ENCODE data around the gene VPS35L.
A peak's percentile ranks its signal among the peaks of the same experiment; 100 is the strongest.

The VPS35L gene

DNA sequence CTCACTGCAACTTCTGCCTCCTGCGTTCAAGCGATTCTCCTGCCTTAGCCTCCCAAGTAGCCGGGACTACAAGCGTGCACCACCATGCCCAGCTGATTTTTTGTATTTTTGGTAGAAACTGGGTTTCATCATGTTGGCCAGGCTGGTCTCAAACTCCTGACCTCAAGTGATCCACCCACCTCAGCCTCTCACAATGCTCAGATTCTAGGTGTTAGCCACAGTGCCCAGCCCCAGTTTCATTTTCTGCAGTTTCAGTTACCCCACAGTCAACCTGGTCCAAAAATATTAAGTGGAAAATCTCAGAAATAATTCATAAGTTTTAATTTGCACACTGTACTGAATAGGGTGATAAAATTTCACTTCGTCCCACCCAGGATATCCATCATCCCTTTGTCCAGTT lies 133.8 kb downstream of the VPS35L start:
- TF ChIP-seq, protein P1, sequence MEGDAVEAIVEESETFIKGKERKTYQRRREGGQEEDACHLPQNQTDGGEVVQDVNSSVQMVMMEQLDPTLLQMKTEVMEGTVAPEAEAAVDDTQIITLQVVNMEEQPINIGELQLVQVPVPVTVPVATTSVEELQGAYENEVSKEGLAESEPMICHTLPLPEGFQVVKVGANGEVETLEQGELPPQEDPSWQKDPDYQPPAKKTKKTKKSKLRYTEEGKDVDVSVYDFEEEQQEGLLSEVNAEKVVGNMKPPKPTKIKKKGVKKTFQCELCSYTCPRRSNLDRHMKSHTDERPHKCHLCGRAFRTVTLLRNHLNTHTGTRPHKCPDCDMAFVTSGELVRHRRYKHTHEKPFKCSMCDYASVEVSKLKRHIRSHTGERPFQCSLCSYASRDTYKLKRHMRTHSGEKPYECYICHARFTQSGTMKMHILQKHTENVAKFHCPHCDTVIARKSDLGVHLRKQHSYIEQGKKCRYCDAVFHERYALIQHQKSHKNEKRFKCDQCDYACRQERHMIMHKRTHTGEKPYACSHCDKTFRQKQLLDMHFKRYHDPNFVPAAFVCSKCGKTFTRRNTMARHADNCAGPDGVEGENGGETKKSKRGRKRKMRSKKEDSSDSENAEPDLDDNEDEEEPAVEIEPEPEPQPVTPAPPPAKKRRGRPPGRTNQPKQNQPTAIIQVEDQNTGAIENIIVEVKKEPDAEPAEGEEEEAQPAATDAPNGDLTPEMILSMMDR (IDR thresholded peaks at IDR 0.05; ENCODE audit: low read depth, low read length, missing control alignments): no peak
- Histone ChIP-seq H3K27ac (no peak overlapping the region), H3K27me3 (replicated peaks) (no peaks in the 10 kb centered on the region), H3K4me3 (ENCODE audit: low read depth, low read length) (no peak overlapping the region), H3K36me3 (replicated peaks) (peaks cover 17% of the 10 kb centered on the region)
- in situ Hi-C loops (cut with HindIII; ENCODE audit: low pct_ligation_motif_present, low sequenced_read_pairs): no loop called here
- no peak for DNase-seq

DNA sequence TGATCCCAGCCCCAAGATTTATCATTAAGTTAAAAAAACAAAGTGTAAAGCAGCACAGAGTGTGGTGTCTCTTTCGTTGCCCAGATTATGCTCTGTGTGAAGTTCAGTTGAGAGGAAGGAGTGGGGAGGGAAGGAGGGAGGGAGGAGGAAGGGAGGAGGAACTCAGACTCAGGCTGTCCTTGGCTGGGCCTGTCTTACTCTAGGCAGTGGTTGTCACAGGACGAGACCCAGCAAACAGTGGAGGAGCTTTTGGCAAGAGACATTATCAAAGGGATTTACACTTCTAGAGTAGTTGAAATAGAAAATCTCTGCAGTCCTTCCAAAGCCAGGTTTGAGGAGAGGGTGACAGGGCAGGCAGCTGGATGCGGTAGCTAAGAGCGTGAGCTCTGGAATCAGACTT lies 134.7 kb downstream of the VPS35L start:
- H3K27ac ChIP-seq: no peak overlapping the region
- DNase-seq: no peak
- no peaks in the 10 kb centered on the region for H3K27me3 ChIP-seq (replicated peaks)
- H3K36me3 ChIP-seq (replicated peaks): peaks cover 15% of the 10 kb centered on the region
- TF ChIP-seq, protein P1 (IDR thresholded peaks at IDR 0.05; ENCODE audit: low read depth, low read length, missing control alignments): no peak
- no peak overlapping the region for H3K4me3 ChIP-seq (ENCODE audit: low read depth, low read length)
- in situ Hi-C loops (cut with HindIII; ENCODE audit: low pct_ligation_motif_present, low sequenced_read_pairs): no loop called here

DNA sequence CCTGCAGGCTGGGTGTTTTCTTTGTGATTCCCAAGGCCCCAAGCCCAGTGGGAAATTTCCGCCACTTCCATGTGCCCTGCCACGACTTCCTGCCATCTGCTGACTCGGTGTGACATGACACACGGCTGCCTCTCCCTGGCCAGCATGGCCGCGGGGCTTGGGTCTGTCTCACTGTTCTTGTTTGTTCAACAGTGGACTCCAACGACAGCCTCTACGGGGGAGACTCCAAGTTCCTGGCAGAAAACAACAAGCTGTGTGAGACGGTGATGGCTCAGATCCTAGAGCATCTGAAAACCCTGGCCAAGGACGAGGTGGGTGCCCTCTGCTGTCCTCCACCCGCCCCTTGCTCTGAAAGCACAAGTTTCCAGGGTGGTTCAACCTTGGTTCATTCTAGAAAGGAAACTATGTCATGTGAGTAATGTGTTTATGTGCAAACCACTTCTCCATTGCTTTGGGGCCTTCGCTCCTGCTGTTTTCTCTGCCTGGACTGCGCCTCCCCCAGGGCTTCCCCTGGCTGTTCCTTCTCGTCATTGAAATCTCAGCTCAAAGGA lies 135.7 kb downstream of the VPS35L start:
- Histone ChIP-seq H3K27ac (no peak overlapping the region), H3K27me3 (replicated peaks) (no peaks in the 10 kb centered on the region), H3K4me3 (ENCODE audit: low read depth, low read length) (no peak overlapping the region), H3K36me3 (replicated peaks) (peaks cover 10% of the 10 kb centered on the region)
- TF ChIP-seq, protein P1 (IDR thresholded peaks at IDR 0.05; ENCODE audit: low read depth, low read length, missing control alignments): no peak
- in situ Hi-C loops (cut with HindIII; ENCODE audit: low pct_ligation_motif_present, low sequenced_read_pairs): no loop called here
- DNase-seq: no peak

DNA sequence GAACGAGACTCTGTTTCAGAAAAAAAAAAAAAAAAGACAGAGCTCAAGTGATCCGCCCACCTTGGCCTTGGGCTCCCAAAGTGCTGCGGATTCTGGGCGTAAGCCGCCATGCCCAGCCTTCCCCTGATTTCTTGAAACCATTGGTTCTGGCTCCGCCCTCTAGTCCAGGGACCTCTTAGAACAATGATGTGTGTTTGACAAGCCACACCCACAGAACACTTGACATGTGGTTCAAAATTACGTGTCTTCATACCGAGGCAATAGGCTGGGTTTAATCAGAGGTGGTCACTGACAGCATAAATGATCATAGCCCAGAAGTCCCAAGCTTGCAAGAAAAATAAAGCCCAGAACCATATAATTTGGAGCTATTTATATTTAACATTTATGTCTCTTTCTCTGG lies 139.5 kb downstream of the VPS35L start:
- DNase-seq: no peak
- H3K27me3 ChIP-seq (replicated peaks): no peaks in the 10 kb centered on the region
- no peak overlapping the region for H3K4me3 ChIP-seq (ENCODE audit: low read depth, low read length)
- TF ChIP-seq, protein P1 (IDR thresholded peaks at IDR 0.05; ENCODE audit: low read depth, low read length, missing control alignments): no peak
- in situ Hi-C loops (cut with HindIII; ENCODE audit: low pct_ligation_motif_present, low sequenced_read_pairs): no loop called here
- no peak overlapping the region for H3K27ac ChIP-seq
- peaks cover 6% of the 10 kb centered on the region for H3K36me3 ChIP-seq (replicated peaks)

DNA sequence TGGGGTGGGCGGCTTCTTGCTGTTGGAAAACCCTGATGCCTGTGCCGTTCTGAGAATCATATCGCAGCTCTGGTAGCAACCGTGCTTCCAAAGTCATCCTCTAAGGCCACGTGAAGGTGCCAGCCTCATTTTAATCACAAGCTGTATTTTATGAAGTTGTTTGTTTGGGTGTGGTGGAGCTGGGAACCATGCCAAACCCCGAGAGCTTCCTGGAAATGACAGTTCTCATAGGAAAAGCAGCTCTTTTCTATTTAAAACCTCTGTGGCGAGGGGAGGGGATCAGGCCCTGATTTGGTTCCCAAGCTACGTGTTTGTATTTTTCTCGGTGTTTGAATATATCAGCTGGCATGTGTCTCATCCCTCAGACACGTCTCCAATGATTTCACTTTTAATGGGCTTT lies 140.8 kb downstream of the VPS35L start:
- peak; percentile 92 for DNase-seq
- Histone ChIP-seq H3K27ac (peak overlapping the region; percentile 79), H3K36me3 (replicated peaks) (peaks cover 6% of the 10 kb centered on the region), H3K4me3 (ENCODE audit: low read depth, low read length) (no peak overlapping the region), H3K27me3 (replicated peaks) (no peaks in the 10 kb centered on the region)
- TF ChIP-seq, protein P1 (IDR thresholded peaks at IDR 0.05; ENCODE audit: low read depth, low read length, missing control alignments): no peak
- in situ Hi-C loops (cut with HindIII; ENCODE audit: low pct_ligation_motif_present, low sequenced_read_pairs): no loop called here

DNA sequence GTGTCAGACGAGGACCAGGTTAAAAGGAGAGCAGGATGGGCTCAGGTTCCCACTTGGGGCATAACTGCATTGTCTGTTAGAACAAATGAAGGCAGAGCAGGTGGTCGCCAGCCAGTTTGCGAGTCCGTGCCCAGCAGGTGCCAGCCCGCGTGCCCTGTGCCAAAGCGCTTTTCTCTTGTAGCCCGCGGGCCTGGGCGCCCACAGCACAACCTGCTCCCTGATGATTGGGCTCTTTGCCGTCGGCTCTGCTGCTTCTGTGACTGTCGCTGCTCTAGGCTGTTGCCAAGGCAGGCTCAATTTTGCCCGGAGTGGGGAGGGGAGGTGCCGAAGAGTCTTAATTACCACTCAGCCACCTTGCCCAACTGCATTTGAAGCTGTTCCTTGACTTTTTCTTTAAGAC lies 141.5 kb downstream of the VPS35L start:
- Histone ChIP-seq H3K27ac (peak overlapping the region; percentile 79), H3K27me3 (replicated peaks) (no peaks in the 10 kb centered on the region), H3K36me3 (replicated peaks) (peaks cover 6% of the 10 kb centered on the region), H3K4me3 (ENCODE audit: low read depth, low read length) (no peak overlapping the region)
- no peak for DNase-seq
- in situ Hi-C loops (cut with HindIII; ENCODE audit: low pct_ligation_motif_present, low sequenced_read_pairs): no loop called here
- TF ChIP-seq, protein P1 (IDR thresholded peaks at IDR 0.05; ENCODE audit: low read depth, low read length, missing control alignments): no peak
